HEK293T (cell line): ENCODE data around the gene LKAAEAR1.

Source experiments
- CTCF ChIA-PET: fragments of 350-600 bp; formaldehyde crosslinking; extraction: SDS; loops from one replicate; lab custom pipeline; 2021; ENCODE audit warnings: antibody characterized with exemption, inconsistent platforms; lab: Yijun Ruan, JAX
- POLR2A ChIA-PET: fragments of 350-600 bp; formaldehyde crosslinking; extraction: SDS; loops from one replicate; lab custom pipeline; 2020; ENCODE audit warnings: antibody characterized with exemption, inconsistent platforms; lab: Yijun Ruan, JAX
- DNase-seq: peaks from one replicate; pipeline ENCODE4 v3.0.0; 2012; ENCODE audit warnings: mixed read lengths; ENCODE audit errors: extremely low spot score
- ARNT ChIP-seq: fragments of 450-650 bp; IDR thresholded peaks from 2 replicates; pipeline ENCODE4 v1.6.1; 2017; ENCODE audit warnings: mild to moderate bottlenecking
- BHLHE40 ChIP-seq: fragments of 450-650 bp; IDR thresholded peaks from 2 replicates; pipeline ENCODE4 v1.6.1; 2016; ENCODE audit warnings: mild to moderate bottlenecking, moderate library complexity, borderline replicate concordance
- CTBP1 ChIP-seq: fragments of 450-650 bp; IDR thresholded peaks from 2 replicates; pipeline ENCODE4 v1.6.1; 2016; ENCODE audit warnings: borderline replicate concordance
- ELF4 ChIP-seq: fragments of 450-650 bp; IDR thresholded peaks from 2 replicates; pipeline ENCODE4 v1.6.1; 2017; ENCODE audit warnings: antibody characterized with exemption
- FOXA1 ChIP-seq: fragments of 450-650 bp; IDR thresholded peaks from 2 replicates; pipeline ENCODE4 v1.6.1; 2016; ENCODE audit warnings: mild to moderate bottlenecking
- FOXK2 ChIP-seq: fragments of 450-650 bp; IDR thresholded peaks from 2 replicates; pipeline ENCODE4 v1.6.1; 2016; ENCODE audit warnings: mild to moderate bottlenecking
- FOXM1 ChIP-seq: fragments of 450-650 bp; IDR thresholded peaks from 2 replicates; pipeline ENCODE4 v1.6.1; 2017; ENCODE audit warnings: mild to moderate bottlenecking, borderline replicate concordance
- HDGF ChIP-seq: fragments of 450-650 bp; IDR thresholded peaks from 2 replicates; pipeline ENCODE4 v1.6.1; 2017; ENCODE audit warnings: antibody characterized with exemption, borderline replicate concordance
- L3MBTL2 ChIP-seq: fragments of 450-650 bp; conservative IDR thresholded peaks from 2 replicates; pipeline ENCODE4 v1.6.1; 2016; ENCODE audit warnings: mild to moderate bottlenecking
- LEF1 ChIP-seq: fragments of 450-650 bp; IDR thresholded peaks from 2 replicates; pipeline ENCODE4 v1.6.1; 2017; ENCODE audit warnings: mild to moderate bottlenecking, borderline replicate concordance
- NFRKB ChIP-seq: fragments of 450-650 bp; IDR thresholded peaks from 2 replicates; pipeline ENCODE4 v1.6.1; 2016; ENCODE audit warnings: mild to moderate bottlenecking, moderate library complexity
- PKNOX1 ChIP-seq: fragments of 450-650 bp; IDR thresholded peaks from 2 replicates; pipeline ENCODE4 v1.6.1; 2016
- SP1 ChIP-seq: fragments of 450-650 bp; IDR thresholded peaks from 2 replicates; pipeline ENCODE4 v1.6.1; 2017
- SUZ12 ChIP-seq: fragments of 450-650 bp; IDR thresholded peaks from 2 replicates; pipeline ENCODE4 v1.6.1; 2016; ENCODE audit warnings: mild to moderate bottlenecking
- TARDBP ChIP-seq: fragments of 450-650 bp; IDR thresholded peaks from 2 replicates; pipeline ENCODE4 v1.6.1; 2016
- ZNF384 ChIP-seq: fragments of 450-650 bp; IDR thresholded peaks from 2 replicates; pipeline ENCODE4 v1.6.1; 2016

The LKAAEAR1 gene

GRCh38 chr20:64050261-64051032, 33.8 kb downstream of the LKAAEAR1 start:
- CTCF ChIA-PET: interaction anchor here (0.9 kb wide), 1 partner anchor 10 kb away, joined by 3 read pairs; no protein-coding TSS in a partner anchor
- POLR2A ChIA-PET: interaction anchor here (1.3 kb wide), 1 partner anchor 12 kb away, joined by 8 read pairs; the partner anchor contains the start of gene TCEA2
- TF ChIP-seq FOXM1: no peak
- TF ChIP-seq SP1: no peak
- DNase-seq: no peak

GRCh38 chr20:64049878-64050260, 34.3 kb downstream of the LKAAEAR1 start:
- CTCF ChIA-PET: no interaction called here
- POLR2A ChIA-PET: interaction anchor here (1.3 kb wide), 1 partner anchor 13 kb away, joined by 8 read pairs; the partner anchor contains the start of gene TCEA2
- TF ChIP-seq SP1: no peak
- TF ChIP-seq HDGF: no peak
- TF ChIP-seq SUZ12: no peak
- no peak for TF ChIP-seq TARDBP
- no peak for TF ChIP-seq FOXK2
- TF ChIP-seq BHLHE40: no peak
- TF ChIP-seq PKNOX1: no peak
- TF ChIP-seq FOXA1: no peak
- TF ChIP-seq CTBP1: no peak
- TF ChIP-seq ELF4: no peak
- no peak for DNase-seq

- CTCF ChIA-PET: no interaction called here
- POLR2A ChIA-PET: no interaction called here
- DNase-seq: peak; percentile 56
- no peak for TF ChIP-seq ARNT
- no peak for TF ChIP-seq HDGF
- no peak for TF ChIP-seq ELF4
- TF ChIP-seq FOXA1: no peak
- no peak for TF ChIP-seq BHLHE40
- no peak for TF ChIP-seq NFRKB
- TF ChIP-seq PKNOX1: no peak
- no peak for TF ChIP-seq SP1
- TF ChIP-seq FOXM1: no peak
- TF ChIP-seq ZNF384: no peak
- no peak for TF ChIP-seq SUZ12
- TF ChIP-seq LEF1: no peak
- TF ChIP-seq L3MBTL2: no peak
Measured at GRCh38 chr20:64049060-64049877, 34.9 kb downstream of the LKAAEAR1 start, which contains the start of gene SOX18. TSS of gene SOX18 (minus strand) at chr20:64049639. CDS start at chr20:64049516, 123 bp downstream.

- TF ChIP-seq SP1 (no peak), PKNOX1 (no peak), L3MBTL2 (no peak), CTBP1 (no peak), TARDBP (no peak), BHLHE40 (no peak), SUZ12 (no peak), FOXK2 (no peak), LEF1 (no peak), HDGF (no peak), FOXA1 (no peak), ZNF384 (no peak), FOXM1 (no peak), NFRKB (no peak), ARNT (no peak)
- DNase-seq: no peak
- ChIA-PET POLR2A (no interaction called here), CTCF (no interaction called here)
Measured at GRCh38 chr20:64048402-64049044, 35.7 kb downstream of the LKAAEAR1 start.

GRCh38 chr20:64047968-64048401, 36.2 kb downstream of the LKAAEAR1 start:
- CTCF ChIA-PET: interaction anchor here (1.3 kb wide), 1 partner anchor 10 kb away, joined by 3 read pairs; no protein-coding TSS in a partner anchor
- no peak for TF ChIP-seq SUZ12
- no peak for DNase-seq
- POLR2A ChIA-PET: no interaction called here

GRCh38 chr20:64047046-64047389, 37.2 kb downstream of the LKAAEAR1 start:
- ChIA-PET CTCF (interaction anchor here (1.3 kb wide), 1 partner anchor 9 kb away, joined by 3 read pairs; no protein-coding TSS in a partner anchor), POLR2A (no interaction called here)
- no peak for TF ChIP-seq NFRKB
- DNase-seq: no peak
